ENCODE data around the gene PRAMEF2. TPM values are rescaled to one million over a fixed set of nuclear protein-coding genes. Genes with fewer than 3 reads are reported as not detected.

Gene PRAMEF2
- total RNA-seq, 2 experiments from 2014 or later: not detected

Other genes starting within 250 kb of the PRAMEF2 start
- 100 to 1,000 TPM; 134 to 136 TPM for gene DHRS3, start 238.9 kb upstream of the PRAMEF2 start, total RNA-seq
- gene AADACL4, start 213.0 kb upstream of the PRAMEF2 start, total RNA-seq: not detected
- not detected for gene AADACL3, start 141.0 kb upstream of the PRAMEF2 start, total RNA-seq
- gene CFAP107, start 110.9 kb upstream of the PRAMEF2 start, total RNA-seq: not detected
- gene PRAMEF12, start 83.3 kb upstream of the PRAMEF2 start, total RNA-seq: not detected
- not detected for gene PRAMEF1, start 65.7 kb upstream of the PRAMEF2 start, total RNA-seq
- not detected for gene PRAMEF11, start 25.7 kb upstream of the PRAMEF2 start, total RNA-seq
- not detected for gene HNRNPCL1, start 8.4 kb upstream of the PRAMEF2 start, total RNA-seq
- not detected for gene PRAMEF4, start 29.1 kb downstream of the PRAMEF2 start, total RNA-seq
- gene PRAMEF10, start 41.2 kb downstream of the PRAMEF2 start, total RNA-seq: not detected
- not detected for gene PRAMEF7, start 59.5 kb downstream of the PRAMEF2 start, total RNA-seq
- not detected for gene PRAMEF6, start 90.5 kb downstream of the PRAMEF2 start, total RNA-seq
- not detected for gene PRAMEF27, start 199.5 kb downstream of the PRAMEF2 start, total RNA-seq
- gene HNRNPCL3, start 203.7 kb downstream of the PRAMEF2 start, total RNA-seq: not detected
- not detected for gene PRAMEF25, start 213.7 kb downstream of the PRAMEF2 start, total RNA-seq